ENCODE data around the gene METTL25B.
A peak's percentile ranks its signal among the peaks of the same experiment; 100 is the strongest.

Gene METTL25B

DNA sequence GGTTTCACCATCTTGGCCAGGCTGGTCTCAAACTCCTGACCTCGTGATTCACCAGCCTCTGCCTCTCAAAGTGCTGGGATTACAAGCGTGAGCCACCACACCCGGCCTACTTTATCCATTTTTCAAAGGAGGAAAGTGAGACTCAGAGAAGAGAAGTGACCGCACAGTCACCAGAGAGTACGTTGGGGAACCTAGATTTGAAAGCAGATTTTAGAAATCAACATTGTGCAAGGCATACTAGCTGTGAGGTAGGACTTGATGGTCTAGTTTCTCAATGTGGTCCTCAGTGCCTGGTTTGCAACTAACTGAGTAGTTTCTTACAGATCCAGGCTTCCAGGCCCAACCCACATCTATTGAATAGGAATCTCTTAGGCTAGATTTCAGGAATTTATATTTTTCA, 37.4 kb downstream of the METTL25B start:
- WGBS, 2 donors (ENCODE audit: extremely low coverage in 2 of 2, insufficient read length in 2 of 2, insufficient replicate concordance in 1 of 2), result no CpG with 5 or more reads among the region's 5 CpGs

GRCh38 chr1:156766298-156767100, 38.2 kb downstream of the METTL25B start:
- Histone ChIP-seq H4K91ac (ENCODE audit: low read depth, low read length, poor library complexity) (no peak overlapping the region), H3K23ac (ENCODE audit: low read depth, low read length, poor library complexity) (no peak overlapping the region), H2AK5ac (ENCODE audit: low read depth, low read length) (no peak overlapping the region), H2BK12ac (ENCODE audit: low read length) (no peak overlapping the region), H2BK120ac (ENCODE audit: low read depth, low read length) (no peak overlapping the region), H2AFZ (ENCODE audit: low read length) (peak overlapping the region; percentile 79), H3K4ac (ENCODE audit: low read length) (no peak overlapping the region), H2BK5ac (ENCODE audit: low read length) (no peak overlapping the region), H3K9me3 (replicated peaks in 1 of 2; ENCODE audit: control insufficient read depth in 2 of 2, insufficient read depth in 1 of 2, low read depth in 1 of 2, low read length in 2 of 2) (no peaks in the 10 kb centered on the region), H3K4me3 (ENCODE audit: low read length in 2 of 2) (peak overlapping the region; percentile 73 to 83), H2BK15ac (ENCODE audit: low read length) (no peak overlapping the region), H3K36me3 (replicated peaks in 1 of 2; ENCODE audit: control insufficient read depth in 2 of 2, insufficient read depth in 2 of 2, low read length in 2 of 2) (peaks cover 5 to 26% of the 10 kb centered on the region in 2 donors), H3K27me3 (ENCODE audit: control insufficient read depth in 3 of 3, insufficient read depth in 3 of 3, low read depth in 1 of 3, low read length in 3 of 3) (no peaks in the 10 kb centered on the region), H3K4me1 (ENCODE audit: control insufficient read depth in 2 of 2, insufficient read depth in 1 of 2, low read depth in 1 of 2, low read length in 2 of 2) (peaks cover 14 to 16% of the 10 kb centered on the region in 2 donors), H3K4me2 (ENCODE audit: insufficient read depth, low read length, poor library complexity, severe bottlenecking) (peak overlapping the region; percentile 63), H3K9ac (ENCODE audit: low read depth, low read length, poor library complexity) (peak overlapping the region; percentile 14), H3K18ac (ENCODE audit: low read length) (no peak overlapping the region), H3K79me1 (ENCODE audit: low read depth, low read length) (peaks cover 4% of the 10 kb centered on the region), H4K8ac (ENCODE audit: low read depth, low read length) (no peak overlapping the region), H3K14ac (ENCODE audit: low read length) (no peak overlapping the region), H3K27ac (replicated peaks; ENCODE audit: low read length) (no peak overlapping the region)
- WGBS, 2 donors (ENCODE audit: extremely low coverage in 2 of 2, insufficient read length in 2 of 2, insufficient replicate concordance in 1 of 2), result no CpG with 5 or more reads among the region's 14 CpGs
- no peak for DNase-seq (ENCODE audit: low spot score)

More for the DNA sequence above, 37.4 kb downstream of the METTL25B start:
- Histone ChIP-seq H2BK12ac (ENCODE audit: low read length) (no peak overlapping the region), H3K9ac (ENCODE audit: low read depth, low read length, poor library complexity) (no peak overlapping the region), H2BK15ac (ENCODE audit: low read length) (no peak overlapping the region), H2BK5ac (ENCODE audit: low read length) (no peak overlapping the region), H3K27me3 (ENCODE audit: control insufficient read depth in 3 of 3, insufficient read depth in 3 of 3, low read depth in 1 of 3, low read length in 3 of 3) (no peaks in the 10 kb centered on the region), H3K18ac (ENCODE audit: low read length) (no peak overlapping the region), H3K79me1 (ENCODE audit: low read depth, low read length) (peaks cover 4% of the 10 kb centered on the region), H3K4me3 (ENCODE audit: low read length in 2 of 2) (peak overlapping the region in 1 of 2 donors; percentile 83), H3K27ac (replicated peaks; ENCODE audit: low read length) (no peak overlapping the region), H3K36me3 (replicated peaks in 1 of 2; ENCODE audit: control insufficient read depth in 2 of 2, insufficient read depth in 2 of 2, low read length in 2 of 2) (peaks cover 0 to 18% of the 10 kb centered on the region in 2 donors), H3K4me2 (ENCODE audit: insufficient read depth, low read length, poor library complexity, severe bottlenecking) (no peak overlapping the region), H2AK5ac (ENCODE audit: low read depth, low read length) (no peak overlapping the region), H3K9me3 (replicated peaks in 1 of 2; ENCODE audit: control insufficient read depth in 2 of 2, insufficient read depth in 1 of 2, low read depth in 1 of 2, low read length in 2 of 2) (no peaks in the 10 kb centered on the region), H2BK120ac (ENCODE audit: low read depth, low read length) (no peak overlapping the region), H3K4me1 (ENCODE audit: control insufficient read depth in 2 of 2, insufficient read depth in 1 of 2, low read depth in 1 of 2, low read length in 2 of 2) (peaks cover 14 to 16% of the 10 kb centered on the region in 2 donors), H4K8ac (ENCODE audit: low read depth, low read length) (no peak overlapping the region), H2AFZ (ENCODE audit: low read length) (peak overlapping the region; percentile 79), H3K14ac (ENCODE audit: low read length) (no peak overlapping the region), H3K23ac (ENCODE audit: low read depth, low read length, poor library complexity) (no peak overlapping the region), H3K4ac (ENCODE audit: low read length) (no peak overlapping the region), H4K91ac (ENCODE audit: low read depth, low read length, poor library complexity) (no peak overlapping the region)
- no peak for DNase-seq (ENCODE audit: low spot score)

DNA sequence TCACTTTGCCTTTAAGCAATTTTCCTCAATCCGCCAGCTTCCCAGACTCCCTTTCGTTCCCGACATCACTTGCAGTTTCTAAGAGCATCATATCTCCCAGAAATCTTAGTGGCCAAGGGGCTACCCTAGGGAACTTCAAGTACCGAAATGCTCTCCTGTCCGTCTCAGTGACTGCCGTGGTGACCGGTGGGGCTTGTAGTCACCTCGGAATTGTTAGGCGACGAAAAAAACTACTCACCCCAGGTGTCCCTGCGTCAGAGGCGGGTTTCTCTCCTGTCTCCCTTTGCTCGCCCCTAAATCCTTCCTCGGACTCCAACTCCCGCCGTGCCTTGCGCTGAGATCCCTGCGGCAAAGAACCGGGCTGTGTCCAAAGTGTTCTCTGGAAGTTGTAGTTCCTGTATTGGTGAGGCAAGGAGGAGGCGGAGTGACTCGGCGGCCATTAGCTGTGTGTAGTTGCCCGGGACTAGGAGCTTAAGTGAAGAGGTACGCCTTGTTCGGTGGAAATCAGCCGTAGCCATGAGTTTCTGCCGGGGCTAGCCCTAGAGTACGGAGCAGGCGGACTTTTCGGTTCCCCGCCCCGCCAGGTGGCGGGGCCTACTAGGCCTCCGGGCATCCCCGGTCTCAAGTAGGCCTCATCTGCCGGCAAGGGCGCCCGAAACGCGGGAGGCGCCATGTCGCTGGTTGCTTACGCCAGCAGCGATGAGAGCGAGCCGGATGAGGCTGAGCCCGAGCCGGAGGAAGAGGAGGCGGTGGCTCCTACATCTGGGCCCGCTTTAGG, 39.0 kb downstream of the METTL25B start, which contains the start of gene PRCC:
TSS of gene PRCC (plus strand) at position 435 of the 778 bp plus-strand sequence. CDS start at position 672, 237 bp downstream.
- H2AFZ ChIP-seq (ENCODE audit: low read length), result peak within 1 kb of the TSS; percentile 79
- no peaks in the 10 kb centered on the region for H3K27me3 ChIP-seq (ENCODE audit: control insufficient read depth in 3 of 3, insufficient read depth in 3 of 3, low read depth in 1 of 3, low read length in 3 of 3)
- no peak within 1 kb of the TSS for H4K91ac ChIP-seq (ENCODE audit: low read depth, low read length, poor library complexity)
- H3K9ac ChIP-seq (ENCODE audit: low read depth, low read length, poor library complexity), result peak within 1 kb of the TSS; percentile 98
- H2AK5ac ChIP-seq (ENCODE audit: low read depth, low read length), result peak within 1 kb of the TSS; percentile 86
- H3K4ac ChIP-seq (ENCODE audit: low read length), result no peak within 1 kb of the TSS
- H3K79me1 ChIP-seq (ENCODE audit: low read depth, low read length), result peaks cover 4% of the 10 kb centered on the region
- H3K4me1 ChIP-seq (ENCODE audit: control insufficient read depth in 2 of 2, insufficient read depth in 1 of 2, low read depth in 1 of 2, low read length in 2 of 2), result peaks cover 14 to 16% of the 10 kb centered on the region in 2 donors
- WGBS, 2 donors (ENCODE audit: extremely low coverage in 2 of 2, insufficient read length in 2 of 2, insufficient replicate concordance in 1 of 2), result no CpG with 5 or more reads among the region's 50 CpGs
- H3K4me3 ChIP-seq (ENCODE audit: low read length in 2 of 2), result peak within 1 kb of the TSS; percentile 83 to 93
- peak within 1 kb of the TSS; percentile 87 for H3K23ac ChIP-seq (ENCODE audit: low read depth, low read length, poor library complexity)
- no peak within 1 kb of the TSS for H2BK5ac ChIP-seq (ENCODE audit: low read length)
- no peaks in the 10 kb centered on the region for H3K9me3 ChIP-seq (replicated peaks in 1 of 2; ENCODE audit: control insufficient read depth in 2 of 2, insufficient read depth in 1 of 2, low read depth in 1 of 2, low read length in 2 of 2)
- H3K27ac ChIP-seq (replicated peaks; ENCODE audit: low read length), result peak within 1 kb of the TSS; percentile 71
- no peak within 1 kb of the TSS for H2BK120ac ChIP-seq (ENCODE audit: low read depth, low read length)
- peak within 1 kb of the TSS; percentile 79 for H3K4me2 ChIP-seq (ENCODE audit: insufficient read depth, low read length, poor library complexity, severe bottlenecking)
- peaks cover 5 to 34% of the 10 kb centered on the region in 2 donors for H3K36me3 ChIP-seq (replicated peaks in 1 of 2; ENCODE audit: control insufficient read depth in 2 of 2, insufficient read depth in 2 of 2, low read length in 2 of 2)
- H2BK15ac ChIP-seq (ENCODE audit: low read length), result no peak within 1 kb of the TSS
- peak; percentile 99 for DNase-seq (ENCODE audit: low spot score)
- H4K8ac ChIP-seq (ENCODE audit: low read depth, low read length), result no peak within 1 kb of the TSS
- no peak within 1 kb of the TSS for H2BK12ac ChIP-seq (ENCODE audit: low read length)
- H3K18ac ChIP-seq (ENCODE audit: low read length), result peak within 1 kb of the TSS; percentile 96
- peak within 1 kb of the TSS; percentile 72 for H3K14ac ChIP-seq (ENCODE audit: low read length)

Measured in neuronal stem cell (in vitro differentiated cells).